ENCODE data around the gene AGAP9. TPM values are rescaled to one million over a fixed set of nuclear protein-coding genes. Genes with fewer than 3 reads are reported as not detected.
"Not testable (repeated sequence)": the region's sequence is repeated elsewhere in the genome, so short reads cannot be mapped to it uniquely, and the experiment has no call there.

Gene AGAP9
- polyA plus RNA-seq (ENCODE audit: insufficient read length in 4 of 4) = 10 to 100 TPM in 1 of 4 donors, 1 to 10 TPM in 3; 4.4 to 15.0 (median 7.7) TPM

GRCh38 chr10:47523475-47523874, at the start of gene AGAP9:
TSS of gene AGAP9 (minus strand) at chr10:47523638. CDS start at chr10:47523526, 112 bp downstream.
- DNase-seq (ENCODE audit: low read depth in 4 of 4, low spot score in 3 of 4) = not testable (repeated sequence)

- DNase-seq (ENCODE audit: low read depth in 4 of 4, low spot score in 3 of 4) = not testable (repeated sequence)
Measured at GRCh38 chr10:47571138-47571912, 47.9 kb upstream of the AGAP9 start.

- DNase-seq (ENCODE audit: low read depth in 4 of 4, low spot score in 3 of 4) = not testable (repeated sequence)
Measured at GRCh38 chr10:47566757-47567156, 43.3 kb upstream of the AGAP9 start.

GRCh38 chr10:47566108-47566699, 42.8 kb upstream of the AGAP9 start:
- not testable (repeated sequence) for DNase-seq (ENCODE audit: low read depth in 4 of 4, low spot score in 3 of 4)

- DNase-seq (ENCODE audit: low read depth in 4 of 4, low spot score in 3 of 4) = not testable (repeated sequence)
Measured at GRCh38 chr10:47565517-47565920, 42.1 kb upstream of the AGAP9 start.

GRCh38 chr10:47564953-47565352, 41.5 kb upstream of the AGAP9 start:
- DNase-seq (ENCODE audit: low read depth in 4 of 4, low spot score in 3 of 4) = not testable (repeated sequence)

- DNase-seq (ENCODE audit: low read depth in 4 of 4, low spot score in 3 of 4) = not testable (repeated sequence)
Measured at GRCh38 chr10:47564318-47564717, 40.9 kb upstream of the AGAP9 start.

GRCh38 chr10:47560452-47560851, 37.0 kb upstream of the AGAP9 start:
- DNase-seq (ENCODE audit: low read depth in 4 of 4, low spot score in 3 of 4) = not testable (repeated sequence)

- not testable (repeated sequence) for DNase-seq (ENCODE audit: low read depth in 4 of 4, low spot score in 3 of 4)
Measured at GRCh38 chr10:47559718-47560308, 36.4 kb upstream of the AGAP9 start.

GRCh38 chr10:47558109-47558508, 34.7 kb upstream of the AGAP9 start:
- not testable (repeated sequence) for DNase-seq (ENCODE audit: low read depth in 4 of 4, low spot score in 3 of 4)

- not testable (repeated sequence) for DNase-seq (ENCODE audit: low read depth in 4 of 4, low spot score in 3 of 4)
Measured at GRCh38 chr10:47557616-47558015, 34.2 kb upstream of the AGAP9 start.

- not testable (repeated sequence) for DNase-seq (ENCODE audit: low read depth in 4 of 4, low spot score in 3 of 4)
Measured at GRCh38 chr10:47555334-47555733, 31.9 kb upstream of the AGAP9 start.

- DNase-seq (ENCODE audit: low read depth in 4 of 4, low spot score in 3 of 4) = not testable (repeated sequence)
Measured at GRCh38 chr10:47554552-47554951, 31.1 kb upstream of the AGAP9 start.

- DNase-seq (ENCODE audit: low read depth in 4 of 4, low spot score in 3 of 4) = not testable (repeated sequence)
Measured at GRCh38 chr10:47553860-47554247, 30.4 kb upstream of the AGAP9 start.

GRCh38 chr10:47553214-47553859, 29.9 kb upstream of the AGAP9 start:
- DNase-seq (ENCODE audit: low read depth in 4 of 4, low spot score in 3 of 4) = peak; percentile 59 to 80 (median 67)

- not testable (repeated sequence) for DNase-seq (ENCODE audit: low read depth in 4 of 4, low spot score in 3 of 4)
Measured at GRCh38 chr10:47552719-47553118, 29.3 kb upstream of the AGAP9 start.

GRCh38 chr10:47547286-47547685, 23.8 kb upstream of the AGAP9 start:
- DNase-seq (ENCODE audit: low read depth in 4 of 4, low spot score in 3 of 4) = not testable (repeated sequence)

GRCh38 chr10:47536430-47536829, 13.0 kb upstream of the AGAP9 start:
- not testable (repeated sequence) for DNase-seq (ENCODE audit: low read depth in 4 of 4, low spot score in 3 of 4)

- not testable (repeated sequence) for DNase-seq (ENCODE audit: low read depth in 4 of 4, low spot score in 3 of 4)
Measured at GRCh38 chr10:47502313-47502712, 21.1 kb downstream of the AGAP9 start.

- not testable (repeated sequence) for DNase-seq (ENCODE audit: low read depth in 4 of 4, low spot score in 3 of 4)
Measured at GRCh38 chr10:47494226-47494625, 29.2 kb downstream of the AGAP9 start.

- DNase-seq (ENCODE audit: low read depth in 4 of 4, low spot score in 3 of 4) = not testable (repeated sequence)
Measured at GRCh38 chr10:47491600-47491999, 31.8 kb downstream of the AGAP9 start, which contains the start of gene FAM25G. TSS of gene FAM25G (minus strand) at chr10:47491700. CDS start at chr10:47491674, 26 bp downstream.
